HepG2 (cell line): Measurements from ENCODE around the gene CRY1. TPM values are rescaled to one million over a fixed set of nuclear protein-coding genes. Genes with fewer than 3 reads are reported as not detected.

Experiments used
- ATAC-seq: fragments of 200-7000 bp; cut with Tn5 transposase; 3 replicates; pipeline ENCODE4 v1.9.1; 2020; ENCODE audit warnings: mild to moderate bottlenecking, moderate library complexity
- BruUV-seq: library from RNA; stranded (reverse); fragments of 400-500 nt; replicated peaks from 2 replicates; lab custom pipeline; 2021; lab: Mats Ljungman, UMichigan
- CTCF ChIA-PET: fragments of 300-600 bp; formaldehyde crosslinking; extraction: SDS; loops from one replicate; lab custom pipeline; 2021; ENCODE audit warnings: low total read pairs, inconsistent platforms, low intra/inter-chr PET ratio; lab: Yijun Ruan, JAX
- POLR2A ChIA-PET: fragments of 350-600 bp; sonication (Branson Sonifier 250); formaldehyde crosslinking; loops from one replicate; lab custom pipeline; 2020; ENCODE audit warnings: antibody characterized with exemption, inconsistent platforms; lab: Yijun Ruan, JAX
- DNase-seq: peaks from one replicate; pipeline ENCODE4 v3.0.0-alpha.2; 2015; ENCODE audit warnings: low spot score
- FAIRE-seq: peaks from 3 replicates; lab custom pipeline; 2011; peaks lifted over from hg19 to GRCh38; lab: Jason Lieb, UNC
- H2AFZ ChIP-seq: one replicate; pipeline ENCODE4 v1.6.1; 2011; ENCODE audit warnings: low read length, inconsistent platforms
- H3K27ac ChIP-seq: fragments of 300-600 bp; 3 replicates; pipeline ENCODE4 v1.8.0; 2011; ENCODE audit warnings: mixed run types, mild to moderate bottlenecking, mixed read lengths, low read length, inconsistent platforms; ENCODE audit not compliant: insufficient read depth; ENCODE audit errors: extremely low read length
- H3K27me3 ChIP-seq, 2 experiments: fragments of 200-600 bp in 1 of 2; 2 replicates in 1 of 2; 3 replicates in 1 of 2; pipeline versions ENCODE4 v1.6.0 to v1.8.0; 2011; ENCODE audit warnings: low read length in 2 of 2, mild to moderate bottlenecking in 2 of 2, moderate library complexity in 2 of 2, inconsistent platforms in 1 of 2; ENCODE audit not compliant: insufficient read depth in 2 of 2, control insufficient read depth in 1 of 2
- H3K36me3 ChIP-seq, 2 experiments: fragments of 200-600 bp in 1 of 2; replicated peaks in 1 of 2; 2 replicates in 1 of 2; 3 replicates in 1 of 2; pipeline versions ENCODE4 v1.5.1 to v1.8.0; 2011; ENCODE audit warnings: low read length in 2 of 2, inconsistent platforms in 1 of 2; ENCODE audit not compliant: insufficient read depth in 2 of 2, control insufficient read depth in 1 of 2
- H3K4me1 ChIP-seq: 2 replicates; pipeline ENCODE4 v1.5.1; 2012; ENCODE audit warnings: low read length, inconsistent platforms; ENCODE audit not compliant: insufficient read depth
- H3K4me2 ChIP-seq: 2 replicates; pipeline ENCODE4 v1.6.0; 2011; ENCODE audit warnings: low read depth, low read length, inconsistent platforms
- H3K4me3 ChIP-seq, 3 experiments: fragments of 200-600 bp in 1 of 3; sonication (generic), shearing (Covaris generic) in 1 of 3; replicated peaks in 1 of 3; 2 replicates each; pipeline ENCODE4 v1.5.1; 2011 to 2016; ENCODE audit warnings: low read length in 3 of 3, inconsistent platforms in 2 of 3, low read depth in 2 of 3, mild to moderate bottlenecking in 2 of 3, control low read depth in 1 of 3, mixed read lengths in 1 of 3; ENCODE audit not compliant: insufficient read depth in 1 of 3
- H3K79me2 ChIP-seq: one replicate; pipeline ENCODE4 v1.6.1; 2011; ENCODE audit warnings: low read length, inconsistent platforms; ENCODE audit not compliant: insufficient read depth
- H3K9ac ChIP-seq: 2 replicates; pipeline ENCODE4 v1.6.0; 2011; ENCODE audit warnings: mild to moderate bottlenecking, low read depth, low read length, inconsistent platforms; ENCODE audit not compliant: insufficient read depth
- H3K9me3 ChIP-seq: 2 replicates; pipeline ENCODE4 v1.5.1; 2012; ENCODE audit warnings: mild to moderate bottlenecking, low read length
- H4K20me1 ChIP-seq: 2 replicates; pipeline ENCODE4 v1.6.0; 2011; ENCODE audit warnings: inconsistent platforms, mild to moderate bottlenecking, low read length, moderate library complexity; ENCODE audit not compliant: insufficient read depth
- CTCF ChIP-seq: sonication (generic); formaldehyde crosslinking; IDR thresholded peaks from 2 replicates; pipeline ENCODE4 v1.5.0; 2020; ENCODE audit warnings: mild to moderate bottlenecking, missing genetic modification reagents, moderate library complexity
- FOXM1 ChIP-seq: sonication (generic); formaldehyde crosslinking; IDR thresholded peaks from 2 replicates; pipeline ENCODE4 v1.5.0; 2020; ENCODE audit warnings: missing genetic modification reagents
- SALL2 ChIP-seq: sonication (generic); formaldehyde crosslinking; IDR thresholded peaks from 2 replicates; pipeline ENCODE4 v1.8.1; 2023; ENCODE audit warnings: mild to moderate bottlenecking, missing genetic modification reagents, inconsistent platforms
- SP1 ChIP-seq, 2 experiments: fragments of 450-650 bp in 1 of 2; sonication (generic) in 1 of 2; formaldehyde crosslinking in 1 of 2; IDR thresholded peaks; 2 replicates each; pipeline versions ENCODE4 v1.4.0 to v1.6.1; 2016 to 2020; ENCODE audit warnings: missing genetic modification reagents in 1 of 2
- STAG1 ChIP-seq: sonication (generic); formaldehyde crosslinking; IDR thresholded peaks from 2 replicates; pipeline ENCODE4 v1.4.0; 2020; ENCODE audit warnings: missing genetic modification reagents
- THRA ChIP-seq: sonication (generic); formaldehyde crosslinking; IDR thresholded peaks from 2 replicates; pipeline ENCODE4 v1.4.0; 2020; ENCODE audit warnings: missing genetic modification reagents, borderline replicate concordance
- WIZ ChIP-seq: sonication (generic); formaldehyde crosslinking; IDR thresholded peaks from 2 replicates; pipeline ENCODE4 v1.5.1; 2020; ENCODE audit warnings: mild to moderate bottlenecking, missing genetic modification reagents
- ZFP36L1 ChIP-seq: sonication (generic); formaldehyde crosslinking; IDR thresholded peaks from 2 replicates; pipeline ENCODE4 v1.8.0; 2022; ENCODE audit warnings: mild to moderate bottlenecking, missing genetic modification reagents, moderate library complexity
- ZKSCAN1 ChIP-seq: fragments of 150-350 bp; IDR thresholded peaks from 2 replicates; pipeline ENCODE4 v1.6.1; 2014; ENCODE audit warnings: low read length
- ZNF513 ChIP-seq: sonication (generic); formaldehyde crosslinking; conservative IDR thresholded peaks from 2 replicates; pipeline ENCODE4 v1.5.0; 2020; ENCODE audit warnings: missing genetic modification reagents
- ZNF552 ChIP-seq: sonication (generic); formaldehyde crosslinking; IDR thresholded peaks from 2 replicates; pipeline ENCODE4 v1.9.0; 2022; ENCODE audit warnings: missing genetic modification reagents, mild to moderate bottlenecking, borderline replicate concordance
- ZNF598 ChIP-seq: sonication (generic); formaldehyde crosslinking; IDR thresholded peaks from 2 replicates; pipeline ENCODE4 v1.5.1; 2020; ENCODE audit warnings: mild to moderate bottlenecking, missing genetic modification reagents, borderline replicate concordance
- ZNF788 ChIP-seq: sonication (generic); formaldehyde crosslinking; IDR thresholded peaks from 2 replicates; pipeline ENCODE4 v1.5.0; 2020; ENCODE audit warnings: mild to moderate bottlenecking, missing genetic modification reagents, borderline replicate concordance
- WGBS: methylation state at CpG from one replicate; pipeline ENCODE4 v1.1.6; 2017; ENCODE audit warnings: low lambda C conversion rate; 5-methylcytosine and 5-hydroxymethylcytosine counted together
- in situ Hi-C: cut with HindIII; loops from 2 replicates; pipeline ENCODE4 v1.10.0; 2017; ENCODE audit warnings: low pct_unique_long_range_greater_than_20kb; ENCODE audit not compliant: extremely low pct_ligation_motif_present
- intact Hi-C: fragments of 100-400 bp; cut with micrococcal nuclease; formaldehyde crosslinking; loops from one replicate; pipeline ENCODE4 v1.10.0; 2022; ENCODE audit not compliant: unreplicated experiment
- polyA plus RNA-seq, 8 experiments: library from polyadenylated mRNA; depleted of rRNA in 3 of 8; stranded (reverse) in 7 of 8; unstranded in 1 of 8; fragments of >200 nt; fragmentation: Illumina TruSeq in 4 of 8; extraction: Trizol in 4 of 8; gene quantifications; 2 replicates each; pipeline versions ENCODE4 v1.2.1 to v1.2.3, GENCODE V29; 2011 to 2016; ENCODE audit warnings: low read depth in 4 of 8, missing spikeins in 1 of 8, mixed read lengths in 1 of 8; ENCODE audit not compliant: insufficient read depth in 1 of 8
- total RNA-seq, 5 experiments: library from RNA; depleted of rRNA; stranded (reverse); fragments of >200 nt; fragmentation: Illumina TruSeq; extraction: Trizol; gene quantifications; 2 replicates each; pipeline ENCODE4 v1.2.3, GENCODE V29; 2016; ENCODE audit warnings: low read depth in 1 of 5

CRY1 gene
- total and polyA plus RNA-seq, 2 of the 13 experiments (the other 11 are each of a cell fraction or from before 2014, with no cell fraction given), result 11.4 to 13.9 TPM

GRCh38 chr12:106957583-106957982 lies 135.8 kb downstream of the CRY1 start:
- H3K27ac ChIP-seq, result peak overlapping the region; percentile 97
- intact Hi-C loops, result loop anchor here (2.0 kb wide), 1 partner anchor 135 kb away; the partner anchor contains the start of gene CRY1
- WGBS, result 0% methylated on average over 1 of the region's 1 CpG

GRCh38 chr12:106956048-106956578 lies 137.2 kb downstream of the CRY1 start:
- intact Hi-C loops (loop anchor here (1.0 to 2.0 kb wide), 2 partner anchors 20 to 137 kb away; partner anchors contain the start of gene CRY1), in situ Hi-C loops (no loop called here)
- 0% methylated on average over 3 of the region's 34 CpGs for WGBS
- peaks cover 42% of the 10 kb centered on the region for H4K20me1 ChIP-seq
- ATAC-seq, result peak; percentile 68
- H3K4me1 ChIP-seq, result peaks cover 54% of the 10 kb centered on the region
- H2AFZ ChIP-seq, result no peak overlapping the region
- H3K4me2 ChIP-seq, result peak overlapping the region; percentile 88
- peak overlapping the region; percentile 97 for H3K27ac ChIP-seq
- ChIA-PET POLR2A (interaction anchor here (0.7 to 2.3 kb wide), 13 partner anchors 8 to 598 kb away, joined by 3 to 33 read pairs (median 7); partner anchors contain the start of genes CRY1, MTERF2 and POLR3B), CTCF (interaction anchor here (0.6 kb wide), 1 partner anchor 36 kb away, joined by 3 read pairs; no protein-coding TSS in a partner anchor)
- FAIRE-seq, result no peak
- H3K79me2 ChIP-seq, result peaks cover 53% of the 10 kb centered on the region
- peaks cover 0 to 2% of the 10 kb centered on the region in 2 experiments; a peak in 1 of 5 replicates for H3K36me3 ChIP-seq
- no peaks in the 10 kb centered on the region; a peak in 1 of 5 replicates for H3K27me3 ChIP-seq
- H3K9me3 ChIP-seq, result no peaks in the 10 kb centered on the region
- no TSS peak for BruUV-seq
- H3K4me3 ChIP-seq, result peak overlapping the region; percentile 89 to 98 (median 96)
- peak overlapping the region; percentile 100 for H3K9ac ChIP-seq
- peak; percentile 33 for DNase-seq
- TF ChIP-seq THRA, result 0 out of 2 replicates have a peak, but pooled peaks have one; percentile 6
- no peak for TF ChIP-seq ZNF598 (CRISPR knock-in tag)
- no peak for TF ChIP-seq ZFP36L1 (CRISPR knock-in tag)
- no peak for TF ChIP-seq FOXM1 (CRISPR knock-in tag)
- TF ChIP-seq ZNF513 (CRISPR knock-in tag), result 0 out of 2 replicates have a peak, but pooled peaks have one; percentile 41
- TF ChIP-seq SALL2 (CRISPR knock-in tag), result 0 out of 2 replicates have a peak, but pooled peaks have one; percentile 7
- no peak for TF ChIP-seq ZNF788 (CRISPR knock-in tag)
- TF ChIP-seq CTCF, result peak; percentile 34; the same call in 1 of the 2 replicates
- peak; percentile 19; the same call in 1 of the 2 replicates for TF ChIP-seq STAG1 (CRISPR knock-in tag)
- TF ChIP-seq WIZ (CRISPR knock-in tag), result no peak
- no peak for TF ChIP-seq SP1 (IDR thresholded peaks at IDR 0.05)
- no peak for TF ChIP-seq SP1 (CRISPR knock-in tag; IDR thresholded peaks at IDR 0.05)

More at GRCh38 chr12:106957583-106957982, 135.8 kb downstream of the CRY1 start:
- CTCF ChIA-PET, result no interaction called here
- TF ChIP-seq ZNF552 (CRISPR knock-in tag), result no peak
- TF ChIP-seq ZKSCAN1, result peak; percentile 47
- POLR2A ChIA-PET, result no interaction called here
- Histone ChIP-seq H3K27me3 (no peaks in the 10 kb centered on the region; a peak in 1 of 5 replicates), H3K9me3 (no peaks in the 10 kb centered on the region), H3K36me3 (peaks cover 4 to 5% of the 10 kb centered on the region in 2 experiments; a peak in 1 of 5 replicates), H3K4me1 (peaks cover 62% of the 10 kb centered on the region), H3K4me2 (peak overlapping the region; percentile 88), H4K20me1 (peaks cover 56% of the 10 kb centered on the region), H3K4me3 (peak overlapping the region; percentile 89 to 98 (median 96); a peak in 5 of 6 replicates), H3K79me2 (peaks cover 68% of the 10 kb centered on the region), H3K9ac (peak overlapping the region; percentile 100), H2AFZ (no peak overlapping the region)
- no peak for DNase-seq
- no peak for ATAC-seq
- no TSS peak for BruUV-seq
- in situ Hi-C loops, result no loop called here
- FAIRE-seq, result no peak
